ENCODE measurements around the gene GALNT2. TPM values are rescaled to one million over a fixed set of nuclear protein-coding genes. Genes with fewer than 3 reads are reported as not detected.
A peak's percentile ranks its signal among the peaks of the same experiment; 100 is the strongest.

Gene GALNT2
- polyA plus RNA-seq, 2 of the 4 experiments (the other 2 are of a cell fraction): 66.9 to 114 TPM

- DNase-seq (ENCODE audit: low read depth in 1 of 2, low spot score in 1 of 2): no peak
- no peak overlapping the region for H3K4me2 ChIP-seq
- no peak for TF ChIP-seq CBX8 (IDR thresholded peaks at IDR 0.05)
- 90% methylated on average over 8 of the region's 8 CpGs for WGBS (ENCODE audit: missing lambda C conversion rate)
- H3K27ac ChIP-seq: no peak overlapping the region
- POLR2A ChIA-PET: no interaction called here
- no peak for FAIRE-seq
- CTCF ChIA-PET: interaction anchor here (0.6 to 1.0 kb wide), 3 partner anchors 38 to 682 kb away, joined by 3 to 4 read pairs (median 4); no protein-coding TSS in a partner anchor
- no peak for ATAC-seq
- H3K9me3 ChIP-seq: no peaks in the 10 kb centered on the region
- no peaks in the 10 kb centered on the region for H3K4me1 ChIP-seq
- H3K4me3 ChIP-seq: no peak overlapping the region
These were observed 152.4 kb downstream of the GALNT2 start for GRCh38 chr1:230219174-230220067.

GRCh38 chr1:230220478-230220877 lies 153.4 kb downstream of the GALNT2 start:
- H3K27ac ChIP-seq: no peak overlapping the region
- ChIA-PET CTCF (interaction anchor here (0.6 to 1.0 kb wide), 2 partner anchors 39 to 683 kb away, joined by 3 to 4 read pairs; no protein-coding TSS in a partner anchor), POLR2A (no interaction called here)
- TF ChIP-seq NFE2L2 (conservative IDR thresholded peaks at IDR 0.05; ENCODE audit: low read length) (no peak), MAX (IDR thresholded peaks at IDR 0.05) (no peak), MAZ (IDR thresholded peaks at IDR 0.05; ENCODE audit: borderline replicate concordance, low read depth, low read length) (no peak), FOSB (CRISPR knock-in tag; IDR thresholded peaks at IDR 0.05) (no peak), KDM1A (IDR thresholded peaks at IDR 0.05; ENCODE audit: low read depth) (no peak)
- DNase-seq (ENCODE audit: low read depth in 1 of 2, low spot score in 1 of 2) (no peak), ATAC-seq (peak in 1 of 2 experiments; percentile 50; a peak in 3 of 6 replicates), FAIRE-seq (no peak)
- H3K9me3 ChIP-seq: no peaks in the 10 kb centered on the region
- H3K4me2 ChIP-seq: no peak overlapping the region
- 91% methylated on average over 7 of the region's 7 CpGs for WGBS (ENCODE audit: missing lambda C conversion rate)
- no peaks in the 10 kb centered on the region for H3K4me1 ChIP-seq
- H3K4me3 ChIP-seq: no peak overlapping the region

- Histone ChIP-seq H3K4me2 (no peak overlapping the region), H3K9me3 (no peaks in the 10 kb centered on the region), H3K4me1 (no peaks in the 10 kb centered on the region), H3K4me3 (no peak overlapping the region), H3K27ac (no peak overlapping the region)
- TF ChIP-seq ATOH8 (CRISPR knock-in tag; IDR thresholded peaks at IDR 0.05; ENCODE audit: low read depth) (no peak), MYC (IDR thresholded peaks at IDR 0.05; ENCODE audit: borderline replicate concordance, low read length) (no peak), NFE2L2 (conservative IDR thresholded peaks at IDR 0.05; ENCODE audit: low read length) (no peak), FOSB (CRISPR knock-in tag; IDR thresholded peaks at IDR 0.05) (no peak), MAZ (IDR thresholded peaks at IDR 0.05; ENCODE audit: borderline replicate concordance, low read depth, low read length) (no peak), EP300 (IDR thresholded peaks at IDR 0.05) (no peak), NPAS2 (CRISPR knock-in tag; IDR thresholded peaks at IDR 0.05; ENCODE audit: borderline replicate concordance) (no peak), TFCP2L1 (CRISPR knock-in tag; IDR thresholded peaks at IDR 0.05) (no peak), HDAC2 (IDR thresholded peaks at IDR 0.05) (no peak), ZNF302 (CRISPR knock-in tag; IDR thresholded peaks at IDR 0.05) (no peak), NR3C1 (IDR thresholded peaks at IDR 0.05) (no peak), MAX (IDR thresholded peaks at IDR 0.05) (no peak), RCOR1 (IDR thresholded peaks at IDR 0.05; ENCODE audit: low read depth, low read length) (no peak), HMGXB4 (CRISPR knock-in tag; IDR thresholded peaks at IDR 0.05; ENCODE audit: borderline replicate concordance) (no peak), RFX5 (IDR thresholded peaks at IDR 0.05) (no peak), HOXB5 (CRISPR knock-in tag; IDR thresholded peaks at IDR 0.05) (no peak), HOXA7 (CRISPR knock-in tag; IDR thresholded peaks at IDR 0.05) (no peak), FOXS1 (CRISPR knock-in tag; IDR thresholded peaks at IDR 0.05) (no peak), RNF2 (IDR thresholded peaks at IDR 0.05; ENCODE audit: borderline replicate concordance, low read depth) (no peak), REST (IDR thresholded peaks at IDR 0.05) (no peak)
- ChIA-PET CTCF (no interaction called here), POLR2A (no interaction called here)
- ATAC-seq: no peak
- FAIRE-seq: no peak
- no peak for DNase-seq (ENCODE audit: low read depth in 1 of 2, low spot score in 1 of 2)
- WGBS (ENCODE audit: missing lambda C conversion rate): 86% methylated on average over 3 of the region's 3 CpGs
These were observed 153.9 kb downstream of the GALNT2 start for GRCh38 chr1:230220907-230221306.

All from A549 (cell line).